PC-3 (cell line): ENCODE results near the gene ST6GALNAC6. TPM values are rescaled to one million over a fixed set of nuclear protein-coding genes. Genes with fewer than 3 reads are reported as not detected.

Source experiments
- ATAC-seq: fragments of 200-7000 bp; cut with Tn5 transposase; 2 replicates; pipeline ENCODE4 v1.9.1; 2020; ENCODE audit warnings: mild to moderate bottlenecking, moderate library complexity
- BruUV-seq: library from RNA; stranded (reverse); fragments of 400-500 nt; replicated peaks from 2 replicates; lab custom pipeline; 2021; lab: Mats Ljungman, UMichigan
- CTCF ChIA-PET: fragments of 300-600 bp; sonication (Branson Sonifier 250); formaldehyde crosslinking; loops from one replicate; lab custom pipeline; 2022; ENCODE audit warnings: antibody characterized with exemption; lab: Charles Lee
- POLR2A ChIA-PET: fragments of 300-600 bp; sonication (Branson Sonifier 250); formaldehyde crosslinking; loops from one replicate; lab custom pipeline; 2022; ENCODE audit warnings: antibody characterized with exemption; ENCODE audit not compliant: unreplicated experiment; lab: Charles Lee
- DNase-seq: peaks from one replicate; pipeline ENCODE4 v3.0.0-alpha.2; 2015
- H2AFZ ChIP-seq: fragments of 300-600 bp; sonication (generic); 2 replicates; pipeline ENCODE4 v1.6.0; 2016; ENCODE audit warnings: antibody characterized with exemption, low read length
- H3F3A ChIP-seq: fragments of 300-600 bp; sonication (generic); one replicate; pipeline ENCODE4 v1.6.0; 2017; ENCODE audit warnings: antibody characterized with exemption, low read length, control low read depth, mild to moderate bottlenecking; ENCODE audit not compliant: unreplicated experiment
- H3K27ac ChIP-seq: fragments of 300-600 bp; sonication (generic); 2 replicates; pipeline ENCODE4 v1.5.1; 2016; ENCODE audit warnings: mild to moderate bottlenecking, low read length
- H3K27me3 ChIP-seq: fragments of 300-600 bp; sonication (generic); 2 replicates; pipeline ENCODE4 v1.6.1; 2016; ENCODE audit warnings: low read length, mixed read lengths
- H3K36me3 ChIP-seq: fragments of 300-600 bp; sonication (generic); 2 replicates; pipeline ENCODE4 v1.6.1; 2016; ENCODE audit warnings: low read depth, mixed run types, low read length, mixed read lengths
- H3K4me1 ChIP-seq: fragments of 300-600 bp; sonication (generic); 2 replicates; pipeline ENCODE4 v1.5.1; 2016; ENCODE audit warnings: low read length; ENCODE audit not compliant: insufficient read depth
- H3K4me2 ChIP-seq: fragments of 300-600 bp; sonication (generic); 2 replicates; pipeline ENCODE4 v1.6.0; 2016; ENCODE audit warnings: low read length
- H3K4me3 ChIP-seq: fragments of 300-600 bp; sonication (generic); 2 replicates; pipeline ENCODE4 v1.5.1; 2016; ENCODE audit warnings: mild to moderate bottlenecking, low read length, mixed read lengths
- H3K79me2 ChIP-seq: fragments of 300-600 bp; sonication (generic); 2 replicates; pipeline ENCODE4 v1.6.1; 2017; ENCODE audit warnings: low read length, mixed read lengths
- H3K9ac ChIP-seq: fragments of 300-600 bp; sonication (generic); 2 replicates; pipeline ENCODE4 v1.6.0; 2016; ENCODE audit warnings: mild to moderate bottlenecking, low read length
- H3K9me2 ChIP-seq: fragments of 300-600 bp; sonication (generic); replicated peaks from 2 replicates; pipeline ENCODE4 v1.6.1; 2016; ENCODE audit warnings: mixed run types, low read length, mixed read lengths
- H3K9me3 ChIP-seq: fragments of 300-600 bp; sonication (generic); 2 replicates; pipeline ENCODE4 v1.6.1; 2016; ENCODE audit warnings: low read length, mixed read lengths
- H4K20me1 ChIP-seq: fragments of 300-600 bp; sonication (generic); 2 replicates; pipeline ENCODE4 v1.6.1; 2016; ENCODE audit warnings: low read length, mixed read lengths
- EZH2 ChIP-seq: fragments of 300-600 bp; sonication (generic); IDR thresholded peaks from one replicate; pipeline ENCODE4 v1.6.1; 2017; ENCODE audit warnings: antibody characterized with exemption, mild to moderate bottlenecking, low read length; ENCODE audit not compliant: unreplicated experiment
- EZH2phosphoT487 ChIP-seq: fragments of 300-600 bp; sonication (generic); IDR thresholded peaks from 2 replicates; pipeline ENCODE4 v1.6.1; 2018; ENCODE audit warnings: mild to moderate bottlenecking, antibody characterized with exemption, low read length, borderline replicate concordance
- intact Hi-C: fragments of 100-400 bp; cut with micrococcal nuclease; formaldehyde crosslinking; loops from 2 replicates; pipeline ENCODE4 v1.9.0; 2023
- microRNA-seq: library from miRNA; unstranded; fragments of <30 nt; microRNA quantifications from one replicate; pipeline ENCODE4 v1.1.0, GENCODE V29; 2020; ENCODE audit not compliant: unreplicated experiment
- total RNA-seq: library from RNA; depleted of rRNA; stranded (reverse); fragments of >200 nt; gene quantifications from 2 replicates; pipeline ENCODE4 v1.2.3, GENCODE V29; 2014; rRNA removed
- TF ChIP-seq, protein P1 (sequence below): fragments of 300-600 bp; sonication (generic); conservative IDR thresholded peaks from 2 replicates; pipeline ENCODE4 v1.5.1; 2017; ENCODE audit warnings: antibody characterized with exemption, low read depth, mild to moderate bottlenecking, low read length

ST6GALNAC6 gene
- total RNA-seq, 1 experiment from 2014 or later = 14.5 TPM

DNA sequence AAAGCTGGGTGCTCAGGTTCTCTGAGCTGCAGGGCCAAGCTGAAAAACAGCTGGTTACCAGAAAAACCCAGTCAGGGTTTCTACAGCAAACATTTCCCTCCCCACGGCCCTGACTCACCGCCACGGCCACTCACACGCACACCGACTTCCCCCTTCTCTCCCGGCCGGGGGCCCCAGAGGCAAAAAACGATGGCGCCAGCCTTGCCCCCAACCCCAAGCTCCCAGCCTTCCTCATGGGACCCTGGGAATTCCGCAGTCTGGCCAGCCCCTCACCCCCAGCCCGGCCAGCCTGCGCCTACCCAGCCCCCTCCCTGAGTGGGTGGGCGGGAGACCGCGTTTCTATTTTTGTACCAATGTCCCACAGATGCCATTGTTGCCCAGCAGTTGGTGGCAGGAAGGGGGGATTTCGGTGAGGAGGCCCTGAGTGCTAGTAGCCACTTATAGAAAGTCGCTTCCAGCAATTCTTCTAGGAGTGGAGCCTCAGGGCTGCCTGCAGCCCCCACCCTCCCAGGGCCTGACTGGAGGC, 63.3 kb downstream of the ST6GALNAC6 start:
- TF ChIP-seq EZH2phosphoT487 = no peak
- TF ChIP-seq EZH2 = no peak
- TF ChIP-seq, protein P1, sequence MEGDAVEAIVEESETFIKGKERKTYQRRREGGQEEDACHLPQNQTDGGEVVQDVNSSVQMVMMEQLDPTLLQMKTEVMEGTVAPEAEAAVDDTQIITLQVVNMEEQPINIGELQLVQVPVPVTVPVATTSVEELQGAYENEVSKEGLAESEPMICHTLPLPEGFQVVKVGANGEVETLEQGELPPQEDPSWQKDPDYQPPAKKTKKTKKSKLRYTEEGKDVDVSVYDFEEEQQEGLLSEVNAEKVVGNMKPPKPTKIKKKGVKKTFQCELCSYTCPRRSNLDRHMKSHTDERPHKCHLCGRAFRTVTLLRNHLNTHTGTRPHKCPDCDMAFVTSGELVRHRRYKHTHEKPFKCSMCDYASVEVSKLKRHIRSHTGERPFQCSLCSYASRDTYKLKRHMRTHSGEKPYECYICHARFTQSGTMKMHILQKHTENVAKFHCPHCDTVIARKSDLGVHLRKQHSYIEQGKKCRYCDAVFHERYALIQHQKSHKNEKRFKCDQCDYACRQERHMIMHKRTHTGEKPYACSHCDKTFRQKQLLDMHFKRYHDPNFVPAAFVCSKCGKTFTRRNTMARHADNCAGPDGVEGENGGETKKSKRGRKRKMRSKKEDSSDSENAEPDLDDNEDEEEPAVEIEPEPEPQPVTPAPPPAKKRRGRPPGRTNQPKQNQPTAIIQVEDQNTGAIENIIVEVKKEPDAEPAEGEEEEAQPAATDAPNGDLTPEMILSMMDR = no peak
- ChIA-PET CTCF (no interaction called here), POLR2A (no interaction called here)
- Histone ChIP-seq H3F3A (no peaks in the 10 kb centered on the region), H3K9ac (no peak overlapping the region), H3K4me3 (no peak overlapping the region), H3K27me3 (no peaks in the 10 kb centered on the region), H3K27ac (no peak overlapping the region), H3K4me1 (peaks cover 16% of the 10 kb centered on the region), H3K36me3 (no peaks in the 10 kb centered on the region), H3K4me2 (no peak overlapping the region), H3K9me3 (no peaks in the 10 kb centered on the region), H2AFZ (no peak overlapping the region), H4K20me1 (no peaks in the 10 kb centered on the region), H3K79me2 (no peaks in the 10 kb centered on the region), H3K9me2 (no peaks in the 10 kb centered on the region)
- no TSS peak for BruUV-seq
- ATAC-seq (no peak), DNase-seq (no peak)
- intact Hi-C loops = no loop called here

Small RNAs within 50 kb of the gene (microRNA-seq; reads per million reads assigned to microRNA genes)
- gene MIR4672 = not detected

Other genes with a start within 250 kb of the ST6GALNAC6 start
- not detected in 2 replicates for gene CFAP157, start 192.6 kb downstream of the ST6GALNAC6 start, total RNA-seq
- 38.1 and 45.3 TPM in 2 replicates for gene PTRH1, start 183.9 kb downstream of the ST6GALNAC6 start, total RNA-seq
- gene TTC16, start 183.5 kb downstream of the ST6GALNAC6 start, total RNA-seq = 0.04 TPM in 1 of 2 replicates, not detected in the other
- 12.2 and 14.1 TPM in 2 replicates for gene TOR2A, start 164.3 kb downstream of the ST6GALNAC6 start, total RNA-seq
- gene SH2D3C, start 120.9 kb downstream of the ST6GALNAC6 start, total RNA-seq = 0.26 and 1.0 TPM in 2 replicates
- 37.3 and 39.2 TPM in 2 replicates for gene CDK9, start 113.6 kb downstream of the ST6GALNAC6 start, total RNA-seq
- gene FPGS, start 96.7 kb downstream of the ST6GALNAC6 start, total RNA-seq = 78.5 and 133 TPM in 2 replicates
- gene ENG, start 44.9 kb downstream of the ST6GALNAC6 start, total RNA-seq = 1.1 and 1.2 TPM in 2 replicates
- gene AK1, start 21.9 kb downstream of the ST6GALNAC6 start, total RNA-seq = 79.1 and 105 TPM in 2 replicates
- gene ST6GALNAC4, start 17.4 kb upstream of the ST6GALNAC6 start, total RNA-seq = 26.9 and 27.8 TPM in 2 replicates
- 5.1 and 5.4 TPM in 2 replicates for gene PIP5KL1, start 31.2 kb upstream of the ST6GALNAC6 start, total RNA-seq
- 32.0 and 33.0 TPM in 2 replicates for gene DPM2, start 38.3 kb upstream of the ST6GALNAC6 start, total RNA-seq
- 10.8 and 26.1 TPM in 2 replicates for gene EEIG1, start 81.4 kb upstream of the ST6GALNAC6 start, total RNA-seq
- 8.4 and 11.1 TPM in 2 replicates for gene NAIF1, start 167.7 kb upstream of the ST6GALNAC6 start, total RNA-seq
- gene SLC25A25, start 168.6 kb upstream of the ST6GALNAC6 start, total RNA-seq = 25.2 and 37.0 TPM in 2 replicates
- 250 and 258 TPM in 2 replicates for gene PTGES2, start 228.1 kb upstream of the ST6GALNAC6 start, total RNA-seq
- gene LCN2, start 249.8 kb upstream of the ST6GALNAC6 start, total RNA-seq = 153 and 154 TPM in 2 replicates